Thyroid gland (tissue), 4 donors: ENCODE results near the gene WFDC10A.

Source experiments
- CTCF ChIP-seq, 6 experiments: fragments of 200-600 bp in 3 of 6; fragments of 450-650 bp in 3 of 6; sonication (generic) in 3 of 6; IDR thresholded peaks; one replicate each; pipeline ENCODE4 v1.5.1; 2016 to 2019; ENCODE audit warnings: antibody characterized with exemption in 6 of 6, mild to moderate bottlenecking in 2 of 6, inconsistent platforms in 1 of 6, moderate library complexity in 1 of 6
- POLR2A ChIP-seq, 2 donors: fragments of 450-650 bp; IDR thresholded peaks; one replicate each; pipeline ENCODE4 v1.6.1; 2017; ENCODE audit warnings: antibody characterized with exemption in 2 of 2, mild to moderate bottlenecking in 2 of 2, moderate library complexity in 1 of 2

DNA sequence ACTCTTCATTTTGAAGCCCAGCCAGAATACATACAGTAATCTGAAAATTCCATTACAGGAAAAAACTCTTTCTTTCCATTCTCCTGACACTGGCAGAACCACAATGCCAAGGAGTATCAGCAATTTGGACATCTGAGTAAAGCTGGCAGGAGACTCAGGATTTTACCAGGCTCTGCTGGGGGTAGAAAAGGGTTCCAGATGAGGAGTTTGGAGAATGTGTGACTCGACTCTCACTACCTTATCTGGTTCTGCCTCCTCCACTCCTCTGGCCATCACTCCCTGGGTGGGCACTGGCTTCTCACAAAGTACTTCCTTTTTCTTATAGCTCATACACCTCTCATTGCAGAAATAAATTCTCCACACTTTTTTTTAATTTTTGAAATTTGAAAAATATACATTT is 39.8 kb upstream of the WFDC10A start:
- TF ChIP-seq POLR2A (IDR thresholded peaks at IDR 0.05) (no peak), CTCF (IDR thresholded peaks at IDR 0.05) (no peak)
